Heart right ventricle (tissue), 16 donors: ENCODE measurements around the gene SSBP2. TPM values are rescaled to one million over a fixed set of nuclear protein-coding genes. Genes with fewer than 3 reads are reported as not detected.
A peak's percentile ranks its signal among the peaks of the same experiment; 100 is the strongest.

Experiments used
- ATAC-seq, 8 donors: fragments of 200-7000 bp; cut with Tn5 transposase; one replicate each; pipeline ENCODE4 v1.9.1; 2020; ENCODE audit warnings: mild to moderate bottlenecking in 8 of 8, moderate library complexity in 8 of 8, moderate number of reproducible peaks in 1 of 8
- DNase-seq, 2 donors: peaks; one replicate each; pipeline ENCODE4 v3.0.0-alpha.2; 2020
- H3K27ac ChIP-seq, 10 donors: fragments of 200-600 bp; sonication (generic) in 2 of 10; one replicate each; pipeline versions ENCODE4 v1.5.0 to v1.8.0; 2020 to 2022; ENCODE audit warnings: mild to moderate bottlenecking in 3 of 10
- H3K27me3 ChIP-seq, 7 donors: fragments of 200-600 bp; one replicate each; pipeline ENCODE4 v1.8.0; 2021 to 2022; ENCODE audit warnings: mild to moderate bottlenecking in 2 of 7
- H3K36me3 ChIP-seq, 9 donors: fragments of 200-600 bp; sonication (generic) in 1 of 9; one replicate each; pipeline versions ENCODE4 v1.5.0 to v1.8.0; 2020 to 2022; ENCODE audit warnings: mild to moderate bottlenecking in 2 of 9
- H3K4me1 ChIP-seq, 9 donors: fragments of 200-600 bp; sonication (generic) in 1 of 9; one replicate each; pipeline versions ENCODE4 v1.5.0 to v1.8.0; 2020 to 2022; ENCODE audit warnings: mild to moderate bottlenecking in 4 of 9
- H3K4me3 ChIP-seq, 10 donors: fragments of 200-600 bp; sonication (generic) in 2 of 10; one replicate each; pipeline versions ENCODE4 v1.5.0 to v1.8.0; 2020 to 2022; ENCODE audit warnings: mild to moderate bottlenecking in 7 of 10, moderate library complexity in 2 of 10
- H3K9me3 ChIP-seq, 11 donors: fragments of 200-600 bp in 10 of 11; sonication (generic) in 2 of 11; one replicate each; pipeline versions ENCODE4 v1.5.0 to v1.8.0; 2013 to 2022; ENCODE audit warnings: mild to moderate bottlenecking in 2 of 11, control low read depth in 1 of 11, moderate library complexity in 1 of 11
- WGBS, 2 donors: extraction: QIAGEN DNeasy Blood & Tissue Kit; methylation state at CpG; one replicate each; pipeline ENCODE4 v1.1.7; 2013; ENCODE audit warnings: inconsistent platforms in 1 of 2; 5-methylcytosine and 5-hydroxymethylcytosine counted together
- intact Hi-C, 10 donors: fragments of 100-400 bp; cut with DNase I; formaldehyde crosslinking; loops; one replicate each; pipeline versions ENCODE4 v1.11.1 to v1.14.2; 2022
- polyA plus RNA-seq, 2 donors: library from polyadenylated mRNA; stranded (reverse); fragments of 200-250 nt; gene quantifications; one replicate each; pipeline ENCODE4 v1.2.3, GENCODE V29; 2013
- total RNA-seq, 10 donors: library from RNA; stranded (reverse); fragmentation: NEBNext Ultra II Directional in 3 of 10; extraction: Animal tissue kit (Norgen Biotek cat#: 25700) in 3 of 10; gene quantifications; one replicate each; pipeline versions ENCODE4 v1.2.1 to v1.2.4, GENCODE V29; 2021 to 2023
- TF ChIP-seq, protein P1 (sequence below), 9 donors: fragments of 200-600 bp; sonication (generic) in 2 of 9; IDR thresholded peaks; one replicate each; pipeline versions ENCODE4 v1.5.0 to v1.8.0; 2021 to 2022; ENCODE audit warnings: antibody characterized with exemption in 9 of 9, mild to moderate bottlenecking in 5 of 9, moderate library complexity in 1 of 9
- donor health status: Arrhythmogenic right ventricular cardiomyopathy.
- donor health status: ischemic (EF 13 %, LVEDD 7.1; RV severe dilation, severe dysfunction).
- donor health status: healthy with polysubstance abuse.
- donor health status: DM: no; HTN: yes; CAD: no.
- donor health status: DM: no; HTN: no; CAD: no.
- donor health status: ischemic (EF 25% LVEDD 6.9; RV normal size, moderate dysfunction).
- donor health status: ischemic (EF 25% LVEDD 5.7; RV mildly dilated, moderate dysfunction).
- donor health status: healthy.
- donor health status: DM: yes; HTN: yes; CAD: no.
- donor health status: Ischemic cardiomyopathy.
- donor health status: ischemic (EF 35%, LVEDD 5.7; RV mildly dilated, moderate dysfunction).
- donor health status: nonischemic (EF 11% LVEDD 7.7; RV severe dilation, severe dysfunction).
- donor health status: DM: yes; HTN: yes; CAD: no.
- donor health status: PGD.
- donor health status: ischemic (EF 29% LVEDD 5.4; RV normal size, mild dysfunction).
- donor health status: nonischemic (EF 23%, LVEDD 6.1; RV moderate dilation, normal function).

Gene SSBP2
- total and polyA plus RNA-seq, 12 donors: 24.2 to 85.9 (median 52.0) TPM

DNA sequence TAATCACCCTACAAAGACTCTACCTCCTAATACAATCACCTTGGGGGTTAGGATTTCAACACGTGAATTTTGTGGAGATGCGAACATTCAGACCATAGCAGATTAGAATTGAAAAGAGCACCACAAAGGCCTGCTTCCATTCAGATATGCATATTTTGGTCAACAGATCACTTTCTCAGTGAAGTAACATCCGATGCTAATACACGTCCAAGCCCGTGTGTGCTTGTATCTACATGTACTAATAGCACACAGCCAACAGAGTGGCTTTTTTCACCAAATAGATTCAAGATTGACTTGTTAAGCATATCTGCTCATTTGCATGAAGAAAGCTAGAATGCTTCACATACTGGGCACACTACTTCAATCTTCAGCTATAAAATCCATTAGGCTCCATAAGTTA is 35.6 kb upstream of the SSBP2 start:
- ATAC-seq (no peak), DNase-seq (no peak)
- TF ChIP-seq, protein P1, sequence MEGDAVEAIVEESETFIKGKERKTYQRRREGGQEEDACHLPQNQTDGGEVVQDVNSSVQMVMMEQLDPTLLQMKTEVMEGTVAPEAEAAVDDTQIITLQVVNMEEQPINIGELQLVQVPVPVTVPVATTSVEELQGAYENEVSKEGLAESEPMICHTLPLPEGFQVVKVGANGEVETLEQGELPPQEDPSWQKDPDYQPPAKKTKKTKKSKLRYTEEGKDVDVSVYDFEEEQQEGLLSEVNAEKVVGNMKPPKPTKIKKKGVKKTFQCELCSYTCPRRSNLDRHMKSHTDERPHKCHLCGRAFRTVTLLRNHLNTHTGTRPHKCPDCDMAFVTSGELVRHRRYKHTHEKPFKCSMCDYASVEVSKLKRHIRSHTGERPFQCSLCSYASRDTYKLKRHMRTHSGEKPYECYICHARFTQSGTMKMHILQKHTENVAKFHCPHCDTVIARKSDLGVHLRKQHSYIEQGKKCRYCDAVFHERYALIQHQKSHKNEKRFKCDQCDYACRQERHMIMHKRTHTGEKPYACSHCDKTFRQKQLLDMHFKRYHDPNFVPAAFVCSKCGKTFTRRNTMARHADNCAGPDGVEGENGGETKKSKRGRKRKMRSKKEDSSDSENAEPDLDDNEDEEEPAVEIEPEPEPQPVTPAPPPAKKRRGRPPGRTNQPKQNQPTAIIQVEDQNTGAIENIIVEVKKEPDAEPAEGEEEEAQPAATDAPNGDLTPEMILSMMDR (IDR thresholded peaks at IDR 0.05): no peak
- H3K9me3 ChIP-seq: no peaks in the 10 kb centered on the region
- H3K27ac ChIP-seq: peak overlapping the region in 6 of 10 donors; percentile 2 to 69 (median 46)
- no peaks in the 10 kb centered on the region for H3K36me3 ChIP-seq
- WGBS, 2 donors: 75 to 82% methylated on average over 5 of the region's 5 CpGs
- H3K27me3 ChIP-seq: no peaks in the 10 kb centered on the region
- H3K4me3 ChIP-seq: no peak overlapping the region
- peaks cover 0 to 28% (median 23%) of the 10 kb centered on the region in 9 donors for H3K4me1 ChIP-seq
- intact Hi-C loops: loop anchor here in 4 of 10 donors (5.0 kb wide), 2 partner anchors 34 to 66 kb away; partner anchors contain the start of gene SSBP2 (in 3 of the 4)

DNA sequence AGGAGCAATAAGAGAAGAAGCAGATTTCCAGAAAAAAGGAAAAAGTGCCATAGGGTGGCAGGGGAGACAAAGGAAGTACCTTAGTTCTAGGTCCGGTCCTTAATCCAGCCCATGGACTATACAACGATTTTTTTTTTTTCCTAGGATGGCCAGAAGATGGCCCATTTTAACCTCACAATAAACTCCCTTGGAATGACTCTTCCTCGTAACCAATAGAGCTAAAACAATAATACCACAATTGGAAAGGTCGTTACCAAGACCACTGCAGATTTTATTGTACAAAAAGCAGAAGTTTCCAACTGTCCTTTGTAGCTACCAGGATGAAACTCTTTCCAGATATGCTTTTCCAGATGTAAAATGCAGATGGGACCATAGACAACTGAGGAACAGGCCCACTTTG is 34.4 kb upstream of the SSBP2 start:
- intact Hi-C loops: loop anchor here in 4 of 10 donors (5.0 kb wide), 2 partner anchors 33 to 67 kb away; partner anchors contain the start of gene SSBP2 (in 3 of the 4)
- H3K36me3 ChIP-seq: no peaks in the 10 kb centered on the region
- no peaks in the 10 kb centered on the region for H3K9me3 ChIP-seq
- peak in 1 of 8 donors; percentile 18 for ATAC-seq
- DNase-seq: no peak
- H3K4me1 ChIP-seq: peaks cover 0 to 28% (median 23%) of the 10 kb centered on the region in 9 donors
- no peak overlapping the region for H3K27ac ChIP-seq
- WGBS, 2 donors: 76 to 81% methylated on average over 4 of the region's 4 CpGs
- TF ChIP-seq, protein P1 (IDR thresholded peaks at IDR 0.05): no peak
- no peak overlapping the region for H3K4me3 ChIP-seq
- H3K27me3 ChIP-seq: no peaks in the 10 kb centered on the region

DNA sequence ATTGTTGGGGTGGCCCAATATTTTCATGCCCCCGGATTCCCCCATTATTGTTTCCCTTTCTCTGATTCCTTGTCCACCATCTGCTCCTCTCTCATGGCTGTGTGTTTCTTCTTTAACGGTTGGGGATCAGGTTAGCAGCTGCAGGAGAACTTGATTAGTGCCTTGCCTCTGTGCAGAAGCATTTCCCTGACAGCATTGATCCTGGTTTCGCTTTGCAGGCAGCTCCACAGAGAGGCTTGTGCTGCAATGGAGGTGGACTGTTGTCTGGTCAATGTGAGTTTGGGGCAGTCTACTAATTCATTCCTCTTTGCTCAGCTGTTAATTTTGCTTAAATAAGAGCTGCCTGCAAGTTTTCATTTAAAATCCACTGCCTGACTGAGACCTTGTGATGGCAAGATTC is 32.5 kb upstream of the SSBP2 start:
- Histone ChIP-seq H3K36me3 (no peaks in the 10 kb centered on the region), H3K27me3 (no peaks in the 10 kb centered on the region), H3K4me3 (no peak overlapping the region), H3K27ac (no peak overlapping the region), H3K9me3 (no peaks in the 10 kb centered on the region), H3K4me1 (peaks cover 5 to 41% (median 35%) of the 10 kb centered on the region in 9 donors)
- TF ChIP-seq, protein P1 (IDR thresholded peaks at IDR 0.05): no peak
- no peak for DNase-seq
- 70% methylated on average over 3 of the region's 3 CpGs for WGBS, 2 donors
- intact Hi-C loops: no loop called here
- no peak for ATAC-seq

DNA sequence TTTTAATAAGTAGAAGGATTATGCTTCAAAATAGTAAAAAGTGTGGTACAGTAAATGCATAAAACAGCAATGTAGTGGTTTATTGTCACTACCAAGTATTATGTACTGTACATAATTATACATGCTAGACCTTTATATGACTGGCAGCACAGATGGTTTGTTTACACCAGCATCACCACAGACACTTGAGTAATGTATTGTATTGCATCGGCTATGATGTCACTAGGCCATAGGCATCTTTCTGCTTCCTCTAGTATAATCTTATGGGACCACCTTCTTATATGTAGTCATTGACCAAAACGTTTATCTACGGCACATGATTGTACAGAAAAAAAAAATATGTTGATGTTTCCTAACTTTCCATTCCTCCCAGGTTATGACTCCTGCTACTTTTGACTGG is 31.9 kb upstream of the SSBP2 start:
- ATAC-seq: no peak
- WGBS, 2 donors: 75 to 81% methylated on average over 3 of the region's 3 CpGs
- H3K36me3 ChIP-seq: no peaks in the 10 kb centered on the region
- H3K4me3 ChIP-seq: no peak overlapping the region
- no peak overlapping the region for H3K27ac ChIP-seq
- no peak for DNase-seq
- no peaks in the 10 kb centered on the region for H3K27me3 ChIP-seq
- TF ChIP-seq, protein P1 (IDR thresholded peaks at IDR 0.05): no peak
- intact Hi-C loops: no loop called here
- H3K9me3 ChIP-seq: no peaks in the 10 kb centered on the region
- peaks cover 5 to 41% (median 35%) of the 10 kb centered on the region in 9 donors for H3K4me1 ChIP-seq
